Loucy (cell line): Measurements from ENCODE around the gene CUX1.

Source experiments
- H2AFZ ChIP-seq: fragments of 200-600 bp; sonication (generic); 2 replicates; pipeline ENCODE4 v1.6.0; 2016; ENCODE audit warnings: antibody characterized with exemption, mild to moderate bottlenecking, low read length, moderate library complexity
- H3F3A ChIP-seq: fragments of 200-600 bp; 2 replicates; pipeline ENCODE4 v1.6.0; 2016; ENCODE audit warnings: antibody characterized with exemption, low read depth, mild to moderate bottlenecking
- H3K27me3 ChIP-seq: fragments of 200-600 bp; sonication (generic); 2 replicates; pipeline ENCODE4 v1.6.1; 2014; ENCODE audit warnings: low read length, mild to moderate bottlenecking; ENCODE audit not compliant: insufficient read depth, poor library complexity, severe bottlenecking
- H3K36me3 ChIP-seq: fragments of 200-600 bp; sonication (generic); 2 replicates; pipeline ENCODE4 v1.6.1; 2016; ENCODE audit warnings: low read length; ENCODE audit not compliant: insufficient read depth
- H3K4me1 ChIP-seq: fragments of 200-600 bp; sonication (generic); 2 replicates; pipeline ENCODE4 v1.5.1; 2014; ENCODE audit warnings: low read length, mild to moderate bottlenecking; ENCODE audit not compliant: insufficient read depth, poor library complexity, severe bottlenecking
- H3K4me2 ChIP-seq: fragments of 200-600 bp; sonication (generic); 2 replicates; pipeline ENCODE4 v1.6.0; 2014; ENCODE audit warnings: antibody characterized with exemption, low read length, low read depth, mild to moderate bottlenecking; ENCODE audit not compliant: poor library complexity, severe bottlenecking
- H3K4me3 ChIP-seq: fragments of 200-600 bp; sonication (generic); 2 replicates; pipeline ENCODE4 v1.5.1; 2014; ENCODE audit warnings: low read length, mild to moderate bottlenecking, mixed read lengths; ENCODE audit not compliant: poor library complexity, severe bottlenecking
- H3K79me2 ChIP-seq: fragments of 200-600 bp; sonication (generic); 2 replicates; pipeline ENCODE4 v1.6.1; 2014; ENCODE audit warnings: low read length; ENCODE audit not compliant: insufficient read depth
- H3K9ac ChIP-seq: fragments of 200-600 bp; sonication (generic); 2 replicates; pipeline ENCODE4 v1.6.0; 2014; ENCODE audit warnings: mild to moderate bottlenecking, low read depth, low read length, moderate library complexity; ENCODE audit not compliant: poor library complexity, severe bottlenecking
- H3K9me2 ChIP-seq: fragments of 200-600 bp; sonication (generic); replicated peaks from 2 replicates; pipeline ENCODE4 v1.6.1; 2016; ENCODE audit warnings: low read depth, low read length, mixed read lengths
- H3K9me3 ChIP-seq: fragments of 200-600 bp; sonication (generic); 2 replicates; pipeline ENCODE4 v1.6.1; 2014; ENCODE audit warnings: mild to moderate bottlenecking, antibody characterized with exemption, low read length, low read depth; ENCODE audit not compliant: insufficient read depth
- H4K20me1 ChIP-seq: fragments of 200-600 bp; sonication (generic); 2 replicates; pipeline ENCODE4 v1.6.0; 2014; ENCODE audit warnings: antibody characterized with exemption, low read length, mild to moderate bottlenecking; ENCODE audit not compliant: insufficient read depth, poor library complexity, severe bottlenecking
- CTCF ChIP-seq: fragments of 200-600 bp; sonication (generic); conservative IDR thresholded peaks from 2 replicates; pipeline ENCODE4 v1.5.1; 2014; ENCODE audit warnings: mild to moderate bottlenecking, antibody characterized with exemption, low read length
- EZH2phosphoT487 ChIP-seq: fragments of 200-600 bp; IDR thresholded peaks from 2 replicates; pipeline ENCODE4 v1.6.1; 2018; ENCODE audit warnings: antibody characterized with exemption, mild to moderate bottlenecking, moderate library complexity, borderline replicate concordance

Gene CUX1

GRCh38 chr7:102221961-102222360 lies 404.5 kb downstream of the CUX1 start:
- no peaks in the 10 kb centered on the region for H3K27me3 ChIP-seq
- no peaks in the 10 kb centered on the region for H3K9me3 ChIP-seq
- H3K9ac ChIP-seq, result no peak overlapping the region
- no peaks in the 10 kb centered on the region for H3K9me2 ChIP-seq
- no peak for TF ChIP-seq EZH2phosphoT487
- TF ChIP-seq CTCF, result no peak
- no peaks in the 10 kb centered on the region for H4K20me1 ChIP-seq
- H3K36me3 ChIP-seq, result peaks cover 28% of the 10 kb centered on the region; the same call in 1 of the 2 replicates
- no peaks in the 10 kb centered on the region for H3K79me2 ChIP-seq
- no peak overlapping the region for H3K4me2 ChIP-seq
- no peak overlapping the region for H3K4me3 ChIP-seq
- no peaks in the 10 kb centered on the region for H3K4me1 ChIP-seq
- H2AFZ ChIP-seq, result no peak overlapping the region
- no peaks in the 10 kb centered on the region for H3F3A ChIP-seq

- Histone ChIP-seq H3F3A (no peaks in the 10 kb centered on the region), H3K4me2 (no peak overlapping the region), H2AFZ (no peak overlapping the region), H3K4me1 (no peaks in the 10 kb centered on the region), H3K79me2 (no peaks in the 10 kb centered on the region), H3K9ac (no peak overlapping the region), H3K27me3 (no peaks in the 10 kb centered on the region), H4K20me1 (no peaks in the 10 kb centered on the region), H3K9me3 (no peaks in the 10 kb centered on the region), H3K4me3 (no peak overlapping the region), H3K9me2 (no peaks in the 10 kb centered on the region), H3K36me3 (peaks cover 28% of the 10 kb centered on the region; the same call in 1 of the 2 replicates)
- no peak for TF ChIP-seq CTCF
- no peak for TF ChIP-seq EZH2phosphoT487
Observed at GRCh38 chr7:102222445-102222844, 405.0 kb downstream of the CUX1 start.

GRCh38 chr7:102223184-102223583 lies 405.8 kb downstream of the CUX1 start:
- Histone ChIP-seq H3K36me3 (peaks cover 36% of the 10 kb centered on the region; the same call in 1 of the 2 replicates), H3K4me2 (no peak overlapping the region), H3K79me2 (no peaks in the 10 kb centered on the region), H3K9ac (no peak overlapping the region), H3K27me3 (no peaks in the 10 kb centered on the region), H3K9me3 (no peaks in the 10 kb centered on the region), H3K9me2 (no peaks in the 10 kb centered on the region), H4K20me1 (no peaks in the 10 kb centered on the region), H3K4me1 (no peaks in the 10 kb centered on the region), H2AFZ (no peak overlapping the region), H3K4me3 (no peak overlapping the region), H3F3A (no peaks in the 10 kb centered on the region)
- no peak for TF ChIP-seq CTCF
- no peak for TF ChIP-seq EZH2phosphoT487
